GM19452 (cell line): ENCODE measurements around the gene PCDHGB7.
A peak's percentile ranks its signal among the peaks of the same experiment; 100 is the strongest.
"Not testable (repeated sequence)": the region's sequence is repeated elsewhere in the genome, so short reads cannot be mapped to it uniquely, and the experiment has no call there.

Source experiments
- ATAC-seq: cut with Tn5 transposase; IDR thresholded peaks from one replicate; pipeline ENCODE4 v1.9.1; 2021; ENCODE audit not compliant: unreplicated experiment

The PCDHGB7 gene

DNA sequence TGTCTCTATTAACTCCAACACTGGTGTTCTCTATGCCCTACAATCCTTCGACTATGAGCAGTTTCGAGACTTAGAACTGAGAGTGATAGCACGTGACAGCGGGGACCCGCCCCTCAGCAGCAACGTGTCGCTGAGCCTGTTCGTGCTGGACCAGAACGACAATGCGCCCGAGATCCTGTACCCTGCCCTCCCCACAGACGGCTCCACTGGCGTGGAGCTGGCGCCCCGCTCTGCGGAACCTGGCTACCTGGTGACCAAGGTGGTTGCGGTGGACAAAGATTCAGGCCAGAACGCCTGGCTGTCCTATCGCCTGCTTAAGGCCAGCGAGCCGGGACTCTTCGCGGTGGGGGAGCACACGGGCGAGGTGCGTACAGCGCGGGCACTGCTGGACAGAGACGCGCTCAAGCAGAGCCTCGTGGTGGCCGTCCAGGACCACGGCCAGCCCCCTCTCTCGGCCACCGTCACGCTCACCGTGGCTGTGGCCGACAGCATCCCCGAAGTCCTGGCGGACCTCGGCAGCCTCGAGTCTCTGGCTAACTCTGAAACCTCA is 5.3 kb downstream of the PCDHGB7 start:
- ATAC-seq = no peak

DNA sequence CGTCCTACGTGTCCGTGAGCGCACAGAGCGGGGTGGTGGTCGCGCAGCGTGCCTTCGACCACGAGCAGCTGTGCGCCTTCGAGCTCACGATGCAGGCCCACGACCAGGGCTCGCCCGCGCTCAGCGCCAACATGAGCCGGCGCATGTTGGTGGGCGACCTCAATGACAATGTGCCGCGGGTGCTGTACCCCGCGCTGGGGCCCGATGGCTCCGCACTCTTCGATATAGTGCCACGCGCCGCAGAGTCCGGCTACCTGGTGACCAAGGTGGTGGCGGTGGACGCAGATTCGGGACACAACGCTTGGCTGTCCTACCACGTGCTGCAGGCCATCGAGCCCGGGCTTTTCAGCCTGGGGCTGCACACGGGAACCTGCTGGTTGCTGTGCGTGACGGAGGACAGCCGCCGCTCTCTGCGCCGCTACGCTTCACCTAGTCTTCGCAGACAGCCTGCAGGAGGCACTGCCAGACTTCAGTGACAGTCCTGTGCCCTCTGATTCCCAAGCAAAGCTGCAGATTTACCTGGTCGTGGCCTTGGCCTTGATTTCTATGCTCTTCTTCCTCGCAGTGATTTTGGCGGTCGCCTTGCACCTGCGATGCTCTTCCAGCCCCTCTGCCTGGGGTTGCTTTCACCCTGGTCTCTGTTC is 10.4 kb downstream of the PCDHGB7 start:
- no peak for ATAC-seq

DNA sequence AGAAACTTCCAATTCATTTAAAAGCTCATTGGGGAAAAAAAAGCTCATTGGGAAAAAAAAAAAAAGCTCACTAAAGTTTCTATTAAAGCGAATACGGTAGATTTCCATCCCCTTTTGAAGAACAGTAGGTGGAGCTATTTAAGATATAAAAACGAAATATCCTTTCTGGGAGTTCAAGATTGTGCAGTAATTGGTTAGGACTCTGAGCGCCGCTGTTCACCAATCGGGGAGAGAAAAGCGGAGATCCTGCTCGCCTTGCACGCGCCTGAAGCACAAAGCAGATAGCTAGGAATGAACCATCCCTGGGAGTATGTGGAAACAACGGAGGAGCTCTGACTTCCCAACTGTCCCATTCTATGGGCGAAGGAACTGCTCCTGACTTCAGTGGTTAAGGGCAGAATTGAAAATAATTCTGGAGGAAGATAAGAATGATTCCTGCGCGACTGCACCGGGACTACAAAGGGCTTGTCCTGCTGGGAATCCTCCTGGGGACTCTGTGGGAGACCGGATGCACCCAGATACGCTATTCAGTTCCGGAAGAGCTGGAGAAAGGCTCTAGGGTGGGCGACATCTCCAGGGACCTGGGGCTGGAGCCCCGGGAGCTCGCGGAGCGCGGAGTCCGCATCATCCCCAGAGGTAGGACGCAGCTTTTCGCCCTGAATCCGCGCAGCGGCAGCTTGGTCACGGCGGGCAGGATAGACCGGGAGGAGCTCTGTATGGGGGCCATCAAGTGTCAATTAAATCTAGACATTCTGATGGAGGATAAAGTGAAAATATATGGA is 13.0 kb downstream of the PCDHGB7 start, which contains the start of gene PCDHGA12:
Gene PCDHGA12 (plus strand): TSS at position 176 of the 782 bp plus-strand sequence. CDS start 253 bp downstream, at position 429.
- peak; percentile 84 for ATAC-seq

DNA sequence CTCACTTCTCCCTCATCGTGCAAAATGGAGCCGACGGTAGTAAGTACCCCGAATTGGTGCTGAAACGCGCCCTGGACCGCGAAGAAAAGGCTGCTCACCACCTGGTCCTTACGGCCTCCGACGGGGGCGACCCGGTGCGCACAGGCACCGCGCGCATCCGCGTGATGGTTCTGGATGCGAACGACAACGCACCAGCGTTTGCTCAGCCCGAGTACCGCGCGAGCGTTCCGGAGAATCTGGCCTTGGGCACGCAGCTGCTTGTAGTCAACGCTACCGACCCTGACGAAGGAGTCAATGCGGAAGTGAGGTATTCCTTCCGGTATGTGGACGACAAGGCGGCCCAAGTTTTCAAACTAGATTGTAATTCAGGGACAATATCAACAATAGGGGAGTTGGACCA is 13.8 kb downstream of the PCDHGB7 start:
- ATAC-seq = no peak

DNA sequence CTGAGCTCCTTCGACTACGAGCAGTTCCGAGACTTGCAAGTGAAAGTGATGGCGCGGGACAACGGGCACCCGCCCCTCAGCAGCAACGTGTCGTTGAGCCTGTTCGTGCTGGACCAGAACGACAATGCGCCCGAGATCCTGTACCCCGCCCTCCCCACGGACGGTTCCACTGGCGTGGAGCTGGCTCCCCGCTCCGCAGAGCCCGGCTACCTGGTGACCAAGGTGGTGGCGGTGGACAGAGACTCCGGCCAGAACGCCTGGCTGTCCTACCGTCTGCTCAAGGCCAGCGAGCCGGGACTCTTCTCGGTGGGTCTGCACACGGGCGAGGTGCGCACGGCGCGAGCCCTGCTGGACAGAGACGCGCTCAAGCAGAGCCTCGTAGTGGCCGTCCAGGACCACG is 14.8 kb downstream of the PCDHGB7 start:
- ATAC-seq = not testable (repeated sequence)

DNA sequence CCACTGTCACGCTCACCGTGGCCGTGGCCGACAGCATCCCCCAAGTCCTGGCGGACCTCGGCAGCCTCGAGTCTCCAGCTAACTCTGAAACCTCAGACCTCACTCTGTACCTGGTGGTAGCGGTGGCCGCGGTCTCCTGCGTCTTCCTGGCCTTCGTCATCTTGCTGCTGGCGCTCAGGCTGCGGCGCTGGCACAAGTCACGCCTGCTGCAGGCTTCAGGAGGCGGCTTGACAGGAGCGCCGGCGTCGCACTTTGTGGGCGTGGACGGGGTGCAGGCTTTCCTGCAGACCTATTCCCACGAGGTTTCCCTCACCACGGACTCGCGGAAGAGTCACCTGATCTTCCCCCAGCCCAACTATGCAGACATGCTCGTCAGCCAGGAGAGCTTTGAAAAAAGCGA is 15.2 kb downstream of the PCDHGB7 start:
- not testable (repeated sequence) for ATAC-seq

DNA sequence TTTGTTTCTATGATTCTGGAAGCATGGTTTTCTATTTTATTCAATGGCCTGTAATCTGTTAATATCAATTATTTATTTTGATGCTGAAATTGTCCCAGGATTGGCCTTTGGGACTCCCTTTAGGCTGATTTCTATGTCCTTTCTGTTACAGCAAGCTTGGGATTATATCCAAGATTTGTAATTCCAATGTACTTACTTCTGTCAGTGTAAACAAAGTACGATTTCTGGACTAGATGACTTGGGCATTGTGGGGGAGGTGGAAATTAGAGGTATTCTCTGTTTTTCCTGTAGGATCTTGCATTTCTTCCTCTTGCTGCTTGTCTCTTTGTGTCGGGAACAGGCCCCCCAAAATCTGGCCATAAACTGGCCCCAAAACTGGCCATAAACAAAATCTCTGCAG is 16.5 kb downstream of the PCDHGB7 start:
- ATAC-seq = no peak

DNA sequence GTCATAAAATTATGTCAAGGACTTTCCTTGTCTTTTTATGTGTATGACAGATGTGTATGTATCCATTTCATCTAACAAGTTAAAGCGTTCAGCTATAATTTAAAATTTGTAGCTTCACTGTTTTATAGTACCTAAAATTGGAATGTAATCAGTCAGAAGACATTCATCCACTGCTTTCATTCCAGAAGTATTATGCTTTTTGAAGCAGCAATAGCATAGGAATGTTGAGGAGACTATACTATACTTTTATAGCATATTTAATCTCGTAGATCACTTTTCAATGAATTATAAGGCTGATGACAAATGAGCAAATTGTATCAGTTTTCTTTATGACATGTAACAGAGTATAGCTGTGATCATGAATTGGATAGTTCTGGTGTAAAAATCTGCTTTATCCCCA is 19.7 kb downstream of the PCDHGB7 start:
- ATAC-seq = no peak

DNA sequence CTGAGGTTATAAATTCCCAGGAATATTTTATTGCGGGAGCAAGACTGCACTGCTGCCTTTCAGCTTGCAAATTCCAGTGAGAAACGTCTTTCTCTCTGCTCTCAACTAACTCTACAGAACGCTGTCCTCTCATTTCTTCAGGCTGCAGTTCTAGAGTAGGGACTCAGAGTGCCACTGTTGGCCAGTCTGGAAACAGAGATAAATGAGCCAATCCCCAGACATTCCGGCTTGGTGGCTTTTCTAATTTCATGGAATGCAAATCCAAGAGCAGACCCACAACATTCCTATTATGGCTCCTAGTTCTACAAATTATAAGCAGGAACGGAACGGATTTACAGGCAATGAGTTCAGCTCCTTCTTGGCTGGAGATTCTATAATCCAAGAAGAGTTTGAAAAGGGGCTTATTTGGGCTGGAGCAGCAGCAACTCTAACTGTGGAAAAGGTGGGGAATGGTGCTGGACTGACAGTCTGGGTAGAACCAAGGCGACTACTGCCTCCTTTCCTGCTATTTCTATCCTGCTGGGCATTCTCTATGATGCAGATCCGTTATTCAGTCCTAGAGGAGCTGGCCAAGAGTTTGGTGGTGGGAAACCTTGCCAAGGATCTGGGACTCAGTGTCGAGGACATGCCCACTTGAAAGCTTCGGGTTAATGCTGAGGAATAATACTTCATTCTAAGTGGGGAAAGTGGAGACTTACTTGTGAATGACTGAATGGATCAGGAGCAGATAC is 22.1 kb downstream of the PCDHGB7 start:
- no peak for ATAC-seq

DNA sequence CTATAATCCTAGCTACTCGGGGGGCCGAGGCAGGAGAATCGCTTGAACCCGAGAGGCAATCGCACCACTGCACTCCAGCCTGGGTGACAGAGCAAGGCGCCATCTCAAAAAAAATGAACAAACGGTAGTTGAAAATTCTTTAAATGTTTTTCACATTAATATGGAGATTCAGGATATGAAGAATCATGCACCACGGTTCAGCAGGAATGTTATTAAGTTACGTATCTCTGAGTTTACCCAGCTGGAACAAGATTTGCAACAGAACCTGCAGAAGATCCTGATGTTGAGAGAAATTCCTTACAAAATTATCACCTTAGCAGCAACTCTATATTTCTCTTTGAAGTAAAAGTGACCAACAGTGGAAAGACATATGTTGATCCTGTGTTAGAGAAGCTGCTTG is 22.9 kb downstream of the PCDHGB7 start:
- ATAC-seq = no peak

DNA sequence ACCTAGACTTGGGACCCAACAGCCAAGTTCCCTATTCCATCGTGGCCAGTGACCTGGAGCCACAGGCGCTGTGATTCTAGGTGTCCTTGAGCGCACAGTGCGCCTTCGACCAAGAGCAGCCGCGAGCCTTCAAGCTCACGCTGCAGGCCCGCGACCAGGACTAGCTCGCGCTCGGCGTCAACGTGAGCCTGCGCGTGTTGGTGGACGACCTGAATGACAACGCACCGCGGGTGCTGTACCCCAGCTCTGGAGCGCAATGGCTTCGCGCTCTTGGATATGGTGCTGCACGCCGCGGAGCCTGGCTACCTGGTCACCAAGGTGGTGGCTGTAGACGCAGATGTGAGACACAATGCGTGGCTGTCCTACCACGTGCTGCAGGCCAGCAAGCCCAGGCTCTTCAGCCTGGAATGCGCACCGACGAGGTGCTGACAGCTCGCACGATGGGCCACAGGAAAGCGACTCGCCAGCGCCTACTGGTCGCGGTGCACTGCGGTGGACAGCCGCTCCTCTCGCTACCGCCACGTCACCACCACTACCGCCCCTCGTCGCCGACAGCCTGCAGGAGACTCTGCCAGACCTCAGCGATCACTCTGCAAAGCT is 24.2 kb downstream of the PCDHGB7 start:
- no peak for ATAC-seq

DNA sequence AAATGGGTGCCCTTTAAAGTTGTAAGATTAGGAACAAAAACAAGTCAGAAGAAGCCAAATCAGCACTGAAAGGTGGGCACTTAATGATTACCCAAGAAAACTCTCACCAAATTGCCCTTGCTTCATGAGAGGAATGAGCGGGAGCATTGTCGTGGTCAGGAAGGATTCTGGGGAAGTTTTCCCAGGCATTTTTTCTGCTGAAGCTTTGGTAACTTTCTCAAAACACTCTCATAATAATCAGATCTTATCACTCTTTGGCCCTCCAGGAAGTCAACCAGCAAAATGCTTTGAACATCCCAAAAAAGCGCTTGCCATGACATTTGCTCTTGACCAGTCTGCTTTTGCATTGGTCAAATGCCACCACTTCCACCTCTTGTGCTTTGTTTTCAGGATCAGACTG is 47.9 kb downstream of the PCDHGB7 start:
- no peak for ATAC-seq
